K562 (cell line): ENCODE results near the gene CENPA. TPM values are rescaled to one million over a fixed set of nuclear protein-coding genes. Genes with fewer than 3 reads are reported as not detected.

Source experiments
- CBX3 ChIP-seq, 2 experiments: IDR thresholded peaks; 1 replicate in 1 of 2; 2 replicates in 1 of 2; pipeline ENCODE4 v1.6.1; 2012; ENCODE audit warnings: inconsistent platforms in 2 of 2, low read length in 2 of 2, borderline replicate concordance in 1 of 2, control low read depth in 1 of 2
- EP400 ChIP-seq: fragments of 450-650 bp; IDR thresholded peaks from 2 replicates; pipeline ENCODE4 v1.6.1; 2017; ENCODE audit warnings: antibody characterized with exemption, mild to moderate bottlenecking, moderate library complexity
- RBFOX2 ChIP-seq: fragments of 200-400 bp; formaldehyde crosslinking; IDR thresholded peaks from 2 replicates; pipeline ENCODE4 v1.6.1; 2017; ENCODE audit warnings: low read depth, mild to moderate bottlenecking, low read length, moderate library complexity
- SMC3 ChIP-seq: conservative IDR thresholded peaks from 2 replicates; pipeline ENCODE4 v1.6.1; 2011; ENCODE audit warnings: low read depth, low read length, improper control_type of control experiment; ENCODE audit not compliant: insufficient read depth
- TAF15 ChIP-seq: fragments of 200-400 bp; formaldehyde crosslinking; IDR thresholded peaks from 2 replicates; pipeline ENCODE4 v1.6.1; 2017; ENCODE audit warnings: mild to moderate bottlenecking, low read depth, low read length, moderate library complexity
- polyA plus RNA-seq, 8 experiments: library from polyadenylated mRNA; depleted of rRNA in 4 of 8; stranded (reverse) in 5 of 8; unstranded in 3 of 8; fragments of >200 nt; fragmentation: Nextera tagmentation in 2 of 8; fragmentation: Illumina TruSeq in 1 of 8; extraction: Ambion mirVana in 2 of 8; extraction: Trizol in 1 of 8; gene quantifications; 2 replicates each; pipeline versions ENCODE4 v1.2.1 to v1.2.3, GENCODE V29; 2011 to 2014; ENCODE audit warnings: inconsistent platforms in 1 of 8, missing spikeins in 1 of 8
- total RNA-seq, 7 experiments: library from RNA; depleted of rRNA in 6 of 7; stranded (reverse); fragments of >200 nt in 6 of 7; fragmentation: Illumina TruSeq in 2 of 7; extraction: Trizol in 2 of 7; gene quantifications; 2 replicates each; pipeline versions ENCODE4 v1.2.1 to v1.2.3, GENCODE V29; 2011 to 2021; ENCODE audit warnings: low replicate concordance in 1 of 7
- TF ChIP-seq, protein P1 (sequence below): fragments of 450-650 bp; IDR thresholded peaks from 2 replicates; pipeline ENCODE4 v1.6.1; 2016; ENCODE audit warnings: mild to moderate bottlenecking, moderate library complexity

Gene CENPA
- total and polyA plus RNA-seq, 9 of the 15 experiments (the other 6 are each of a cell fraction or from before 2014, with no cell fraction given): 11.3 to 61.7 (median 44.7) TPM

DNA sequence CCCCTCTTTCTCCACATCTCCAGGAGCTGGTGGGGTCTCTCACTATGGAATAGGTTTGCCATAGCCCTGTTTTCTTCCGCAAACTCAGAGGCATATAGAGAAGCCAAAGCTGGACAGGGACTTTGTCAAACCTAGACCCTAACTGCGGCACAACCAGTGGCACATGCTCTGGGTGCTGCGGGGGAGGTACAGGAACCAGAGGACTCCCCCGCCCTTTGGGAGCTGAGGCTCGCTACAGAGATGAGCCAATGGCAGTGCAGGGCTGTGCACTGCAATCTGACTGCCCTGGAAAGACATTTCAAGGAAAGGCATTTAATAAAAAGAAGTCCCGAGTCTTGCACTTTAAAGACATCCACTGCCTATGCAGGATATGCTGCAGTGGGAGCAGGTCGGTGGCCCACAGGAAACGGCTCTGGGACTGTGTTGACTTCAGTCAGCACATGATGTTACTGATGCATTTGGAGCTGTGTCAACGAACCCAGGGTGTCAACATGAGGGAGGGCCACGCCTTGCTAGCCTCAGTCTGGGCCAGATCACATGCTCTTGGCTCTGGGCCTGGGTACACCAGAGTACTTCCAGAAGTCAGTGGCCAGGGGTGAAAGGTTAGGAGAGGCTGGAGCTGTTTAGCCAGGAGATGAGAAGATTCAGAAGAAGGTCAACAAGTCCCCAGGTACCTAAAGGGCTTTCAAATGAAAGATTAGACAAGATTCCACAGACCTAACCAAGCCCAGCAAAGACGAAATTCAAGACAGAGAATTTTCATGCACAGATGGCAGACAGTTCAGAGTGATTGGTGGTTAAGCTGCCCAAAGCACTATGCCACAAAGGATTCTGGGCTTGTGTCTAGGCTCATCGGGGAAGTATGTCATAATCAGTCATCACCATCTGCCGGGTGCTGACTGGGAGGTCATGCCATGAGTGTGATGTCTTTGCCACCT is 13.5 kb upstream of the CENPA start (continued):
- TF ChIP-seq, protein P1, sequence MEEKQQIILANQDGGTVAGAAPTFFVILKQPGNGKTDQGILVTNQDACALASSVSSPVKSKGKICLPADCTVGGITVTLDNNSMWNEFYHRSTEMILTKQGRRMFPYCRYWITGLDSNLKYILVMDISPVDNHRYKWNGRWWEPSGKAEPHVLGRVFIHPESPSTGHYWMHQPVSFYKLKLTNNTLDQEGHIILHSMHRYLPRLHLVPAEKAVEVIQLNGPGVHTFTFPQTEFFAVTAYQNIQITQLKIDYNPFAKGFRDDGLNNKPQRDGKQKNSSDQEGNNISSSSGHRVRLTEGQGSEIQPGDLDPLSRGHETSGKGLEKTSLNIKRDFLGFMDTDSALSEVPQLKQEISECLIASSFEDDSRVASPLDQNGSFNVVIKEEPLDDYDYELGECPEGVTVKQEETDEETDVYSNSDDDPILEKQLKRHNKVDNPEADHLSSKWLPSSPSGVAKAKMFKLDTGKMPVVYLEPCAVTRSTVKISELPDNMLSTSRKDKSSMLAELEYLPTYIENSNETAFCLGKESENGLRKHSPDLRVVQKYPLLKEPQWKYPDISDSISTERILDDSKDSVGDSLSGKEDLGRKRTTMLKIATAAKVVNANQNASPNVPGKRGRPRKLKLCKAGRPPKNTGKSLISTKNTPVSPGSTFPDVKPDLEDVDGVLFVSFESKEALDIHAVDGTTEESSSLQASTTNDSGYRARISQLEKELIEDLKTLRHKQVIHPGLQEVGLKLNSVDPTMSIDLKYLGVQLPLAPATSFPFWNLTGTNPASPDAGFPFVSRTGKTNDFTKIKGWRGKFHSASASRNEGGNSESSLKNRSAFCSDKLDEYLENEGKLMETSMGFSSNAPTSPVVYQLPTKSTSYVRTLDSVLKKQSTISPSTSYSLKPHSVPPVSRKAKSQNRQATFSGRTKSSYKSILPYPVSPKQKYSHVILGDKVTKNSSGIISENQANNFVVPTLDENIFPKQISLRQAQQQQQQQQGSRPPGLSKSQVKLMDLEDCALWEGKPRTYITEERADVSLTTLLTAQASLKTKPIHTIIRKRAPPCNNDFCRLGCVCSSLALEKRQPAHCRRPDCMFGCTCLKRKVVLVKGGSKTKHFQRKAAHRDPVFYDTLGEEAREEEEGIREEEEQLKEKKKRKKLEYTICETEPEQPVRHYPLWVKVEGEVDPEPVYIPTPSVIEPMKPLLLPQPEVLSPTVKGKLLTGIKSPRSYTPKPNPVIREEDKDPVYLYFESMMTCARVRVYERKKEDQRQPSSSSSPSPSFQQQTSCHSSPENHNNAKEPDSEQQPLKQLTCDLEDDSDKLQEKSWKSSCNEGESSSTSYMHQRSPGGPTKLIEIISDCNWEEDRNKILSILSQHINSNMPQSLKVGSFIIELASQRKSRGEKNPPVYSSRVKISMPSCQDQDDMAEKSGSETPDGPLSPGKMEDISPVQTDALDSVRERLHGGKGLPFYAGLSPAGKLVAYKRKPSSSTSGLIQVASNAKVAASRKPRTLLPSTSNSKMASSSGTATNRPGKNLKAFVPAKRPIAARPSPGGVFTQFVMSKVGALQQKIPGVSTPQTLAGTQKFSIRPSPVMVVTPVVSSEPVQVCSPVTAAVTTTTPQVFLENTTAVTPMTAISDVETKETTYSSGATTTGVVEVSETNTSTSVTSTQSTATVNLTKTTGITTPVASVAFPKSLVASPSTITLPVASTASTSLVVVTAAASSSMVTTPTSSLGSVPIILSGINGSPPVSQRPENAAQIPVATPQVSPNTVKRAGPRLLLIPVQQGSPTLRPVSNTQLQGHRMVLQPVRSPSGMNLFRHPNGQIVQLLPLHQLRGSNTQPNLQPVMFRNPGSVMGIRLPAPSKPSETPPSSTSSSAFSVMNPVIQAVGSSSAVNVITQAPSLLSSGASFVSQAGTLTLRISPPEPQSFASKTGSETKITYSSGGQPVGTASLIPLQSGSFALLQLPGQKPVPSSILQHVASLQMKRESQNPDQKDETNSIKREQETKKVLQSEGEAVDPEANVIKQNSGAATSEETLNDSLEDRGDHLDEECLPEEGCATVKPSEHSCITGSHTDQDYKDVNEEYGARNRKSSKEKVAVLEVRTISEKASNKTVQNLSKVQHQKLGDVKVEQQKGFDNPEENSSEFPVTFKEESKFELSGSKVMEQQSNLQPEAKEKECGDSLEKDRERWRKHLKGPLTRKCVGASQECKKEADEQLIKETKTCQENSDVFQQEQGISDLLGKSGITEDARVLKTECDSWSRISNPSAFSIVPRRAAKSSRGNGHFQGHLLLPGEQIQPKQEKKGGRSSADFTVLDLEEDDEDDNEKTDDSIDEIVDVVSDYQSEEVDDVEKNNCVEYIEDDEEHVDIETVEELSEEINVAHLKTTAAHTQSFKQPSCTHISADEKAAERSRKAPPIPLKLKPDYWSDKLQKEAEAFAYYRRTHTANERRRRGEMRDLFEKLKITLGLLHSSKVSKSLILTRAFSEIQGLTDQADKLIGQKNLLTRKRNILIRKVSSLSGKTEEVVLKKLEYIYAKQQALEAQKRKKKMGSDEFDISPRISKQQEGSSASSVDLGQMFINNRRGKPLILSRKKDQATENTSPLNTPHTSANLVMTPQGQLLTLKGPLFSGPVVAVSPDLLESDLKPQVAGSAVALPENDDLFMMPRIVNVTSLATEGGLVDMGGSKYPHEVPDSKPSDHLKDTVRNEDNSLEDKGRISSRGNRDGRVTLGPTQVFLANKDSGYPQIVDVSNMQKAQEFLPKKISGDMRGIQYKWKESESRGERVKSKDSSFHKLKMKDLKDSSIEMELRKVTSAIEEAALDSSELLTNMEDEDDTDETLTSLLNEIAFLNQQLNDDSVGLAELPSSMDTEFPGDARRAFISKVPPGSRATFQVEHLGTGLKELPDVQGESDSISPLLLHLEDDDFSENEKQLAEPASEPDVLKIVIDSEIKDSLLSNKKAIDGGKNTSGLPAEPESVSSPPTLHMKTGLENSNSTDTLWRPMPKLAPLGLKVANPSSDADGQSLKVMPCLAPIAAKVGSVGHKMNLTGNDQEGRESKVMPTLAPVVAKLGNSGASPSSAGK: peak; percentile 85
- TF ChIP-seq RBFOX2 (peak; percentile 35; the same call in 1 of the 2 replicates), EP400 (0 out of 2 replicates have a peak, but pooled peaks have one; percentile 25), TAF15 (no peak), SMC3 (no peak), CBX3 (IDR thresholded peaks at IDR 0.05; ENCODE audit: borderline replicate concordance in 1 of 2, low read length in 2 of 2) (peak in 1 of 2 experiments; percentile 8; a peak in 1 of 3 replicates)
